Tibial nerve (tissue), 4 donors: ENCODE results near the gene RNF44. TPM values are rescaled to one million over a fixed set of nuclear protein-coding genes. Genes with fewer than 3 reads are reported as not detected.

Source experiments
- DNase-seq, 2 donors: peaks; one replicate each; pipeline ENCODE4 v3.0.0-alpha.2; 2019; ENCODE audit warnings: low spot score in 2 of 2
- H3K27ac ChIP-seq, 4 donors: fragments of 200-600 bp; sonication (generic) in 3 of 4; one replicate each; pipeline ENCODE4 v1.5.1; 2017 to 2019; ENCODE audit warnings: mild to moderate bottlenecking in 1 of 4
- H3K27me3 ChIP-seq, 2 donors: fragments of 200-600 bp; sonication (generic) in 1 of 2; one replicate each; pipeline versions ENCODE4 v1.5.1 to v1.6.0; 2017 to 2019
- H3K36me3 ChIP-seq, 3 donors: fragments of 200-600 bp; sonication (generic); one replicate each; pipeline ENCODE4 v1.5.1; 2018 to 2019
- H3K4me1 ChIP-seq, 4 donors: fragments of 200-600 bp; sonication (generic) in 3 of 4; one replicate each; pipeline ENCODE4 v1.5.1; 2017 to 2019
- H3K4me3 ChIP-seq, 4 donors: fragments of 200-600 bp; sonication (generic) in 3 of 4; one replicate each; pipeline ENCODE4 v1.5.1; 2017 to 2019; ENCODE audit warnings: mild to moderate bottlenecking in 1 of 4, moderate library complexity in 1 of 4
- H3K9me3 ChIP-seq, 4 donors: fragments of 200-600 bp; sonication (generic) in 3 of 4; one replicate each; pipeline ENCODE4 v1.5.1; 2017 to 2019
- CTCF ChIP-seq, 5 experiments: fragments of 200-600 bp in 3 of 5; fragments of 450-650 bp in 2 of 5; sonication (generic) in 3 of 5; IDR thresholded peaks; one replicate each; pipeline ENCODE4 v1.5.1; 2016 to 2019; ENCODE audit warnings: antibody characterized with exemption in 5 of 5, mild to moderate bottlenecking in 3 of 5, moderate library complexity in 2 of 5
- EP300 ChIP-seq, 2 donors: sonication (generic); formaldehyde crosslinking; IDR thresholded peaks; one replicate each; pipeline ENCODE4 v1.6.1; 2017; ENCODE audit warnings: antibody characterized with exemption in 2 of 2, mild to moderate bottlenecking in 1 of 2
- POLR2A ChIP-seq, 2 donors: fragments of 450-650 bp; IDR thresholded peaks; one replicate each; pipeline ENCODE4 v1.6.1; 2017; ENCODE audit warnings: antibody characterized with exemption in 2 of 2, mild to moderate bottlenecking in 2 of 2, moderate library complexity in 2 of 2
- WGBS, 2 donors: methylation state at CpG; one replicate each; pipeline ENCODE4 v1.1.5; 2018; 5-methylcytosine and 5-hydroxymethylcytosine counted together
- total RNA-seq, 4 donors: library from RNA; depleted of rRNA; stranded (reverse); fragments of >200 nt; gene quantifications; one replicate each; pipeline ENCODE4 v1.1.0, GENCODE V29; 2016

The RNF44 gene
- total RNA-seq, 4 donors from 2014 or later, result 11.1 to 28.5 (median 21.8) TPM

- Histone ChIP-seq H3K36me3 (peaks cover 0 to 5% (median 2%) of the 10 kb centered on the region in 3 donors), H3K4me1 (no peaks in the 10 kb centered on the region), H3K27me3 (no peaks in the 10 kb centered on the region), H3K4me3 (no peak overlapping the region), H3K9me3 (no peaks in the 10 kb centered on the region), H3K27ac (no peak overlapping the region)
- no peak for DNase-seq
- TF ChIP-seq CTCF (IDR thresholded peaks at IDR 0.05) (no peak), POLR2A (IDR thresholded peaks at IDR 0.05) (no peak), EP300 (IDR thresholded peaks at IDR 0.05) (no peak)
- 69 to 70% methylated on average over 11 of the region's 11 CpGs for WGBS, 2 donors
These were observed 22.8 kb downstream of the RNF44 start for GRCh38 chr5:176514244-176514950.

GRCh38 chr5:176513788-176514187 is 23.4 kb downstream of the RNF44 start:
- WGBS, 2 donors, result 76 to 84% methylated on average over 12 of the region's 12 CpGs
- TF ChIP-seq EP300 (IDR thresholded peaks at IDR 0.05), result no peak
- no peak for TF ChIP-seq CTCF (IDR thresholded peaks at IDR 0.05)
- no peak for TF ChIP-seq POLR2A (IDR thresholded peaks at IDR 0.05)

GRCh38 chr5:176508603-176509002 is 28.6 kb downstream of the RNF44 start:
- no peak for TF ChIP-seq POLR2A (IDR thresholded peaks at IDR 0.05)
- no peak for TF ChIP-seq CTCF (IDR thresholded peaks at IDR 0.05)
- TF ChIP-seq EP300 (IDR thresholded peaks at IDR 0.05), result no peak
- Histone ChIP-seq H3K36me3 (peaks cover 0 to 61% (median 4%) of the 10 kb centered on the region in 3 donors), H3K27ac (no peak overlapping the region), H3K27me3 (no peaks in the 10 kb centered on the region), H3K4me3 (no peak overlapping the region), H3K4me1 (no peaks in the 10 kb centered on the region), H3K9me3 (no peaks in the 10 kb centered on the region)
- no peak for DNase-seq
- 74 to 79% methylated on average over 4 of the region's 4 CpGs for WGBS, 2 donors

More at GRCh38 chr5:176513788-176514187, 23.4 kb downstream of the RNF44 start:
- no peaks in the 10 kb centered on the region for H3K27me3 ChIP-seq
- H3K27ac ChIP-seq, result no peak overlapping the region
- DNase-seq, result no peak
- H3K9me3 ChIP-seq, result no peaks in the 10 kb centered on the region
- peaks cover 0 to 11% (median 4%) of the 10 kb centered on the region in 3 donors for H3K36me3 ChIP-seq
- no peaks in the 10 kb centered on the region for H3K4me1 ChIP-seq
- H3K4me3 ChIP-seq, result no peak overlapping the region

- Histone ChIP-seq H3K27me3 (no peaks in the 10 kb centered on the region), H3K4me1 (no peaks in the 10 kb centered on the region), H3K9me3 (no peaks in the 10 kb centered on the region), H3K4me3 (no peak overlapping the region), H3K27ac (peak overlapping the region in 2 of 4 donors; percentile 0 to 74), H3K36me3 (peaks cover 0 to 68% (median 4%) of the 10 kb centered on the region in 3 donors)
- TF ChIP-seq POLR2A (IDR thresholded peaks at IDR 0.05) (no peak), CTCF (IDR thresholded peaks at IDR 0.05) (no peak), EP300 (IDR thresholded peaks at IDR 0.05) (no peak)
- WGBS, 2 donors, result 85 to 86% methylated on average over 2 of the region's 2 CpGs
- no peak for DNase-seq
These were observed 29.3 kb downstream of the RNF44 start for GRCh38 chr5:176507911-176508310.

- H3K27ac ChIP-seq, result no peak overlapping the region
- DNase-seq, result no peak
- no peaks in the 10 kb centered on the region for H3K4me1 ChIP-seq
- TF ChIP-seq CTCF (IDR thresholded peaks at IDR 0.05) (no peak), EP300 (IDR thresholded peaks at IDR 0.05) (no peak), POLR2A (IDR thresholded peaks at IDR 0.05) (no peak)
- 84 to 93% methylated on average over 5 of the region's 5 CpGs for WGBS, 2 donors
- no peaks in the 10 kb centered on the region for H3K27me3 ChIP-seq
- no peak overlapping the region for H3K4me3 ChIP-seq
- peaks cover 0 to 98% (median 17%) of the 10 kb centered on the region in 3 donors for H3K36me3 ChIP-seq
- H3K9me3 ChIP-seq, result no peaks in the 10 kb centered on the region
These were observed 33.7 kb downstream of the RNF44 start for GRCh38 chr5:176503496-176503895.
